SK-N-SH (cell line): ENCODE data around the gene TFDP2. TPM values are rescaled to one million over a fixed set of nuclear protein-coding genes. Genes with fewer than 3 reads are reported as not detected.

ENCODE experiments used
- CTCF ChIA-PET: fragments of 300-600, 350-600 bp; formaldehyde crosslinking; extraction: SDS; loops from one replicate; lab custom pipeline; 2021; lab: Yijun Ruan, JAX
- POLR2A ChIA-PET: fragments of 350-600 bp; sonication (Branson Sonifier 250); formaldehyde crosslinking; extraction: SDS; loops from one replicate; lab custom pipeline; 2020; ENCODE audit warnings: antibody characterized with exemption, inconsistent platforms; lab: Yijun Ruan, JAX
- DNase-seq: peaks from one replicate; pipeline ENCODE4 v3.0.0; 2012
- H2AFZ ChIP-seq: fragments of 200-600 bp; sonication (generic); 2 replicates; pipeline ENCODE4 v1.8.1; 2016; ENCODE audit warnings: antibody characterized with exemption, mild to moderate bottlenecking, low read depth
- H3F3A ChIP-seq: fragments of 200-600 bp; sonication (generic); replicated peaks from 2 replicates; pipeline ENCODE3; 2016; ENCODE audit warnings: antibody characterized with exemption, mild to moderate bottlenecking; ENCODE audit not compliant: insufficient read depth
- H3K27ac ChIP-seq, 2 experiments: fragments of 200-500 bp in 1 of 2; fragments of 200-600 bp in 1 of 2; sonication (Bioruptor generic) in 1 of 2; sonication (generic), shearing (Covaris generic) in 1 of 2; 2 replicates each; pipeline versions ENCODE4 v1.5.1 to v1.6.1; 2014 to 2016; ENCODE audit warnings: low read depth in 2 of 2, inconsistent platforms in 1 of 2, low read length in 1 of 2, mild to moderate bottlenecking in 1 of 2, mixed read lengths in 1 of 2
- H3K27me3 ChIP-seq: fragments of 200-600 bp; sonication (generic), shearing (Covaris generic); 2 replicates; pipeline ENCODE4 v1.6.1; 2016; ENCODE audit warnings: mixed run types; ENCODE audit not compliant: insufficient read depth
- H3K36me3 ChIP-seq, 2 experiments: fragments of 200-500 bp in 1 of 2; fragments of 200-600 bp in 1 of 2; sonication (Bioruptor generic) in 1 of 2; sonication (generic) in 1 of 2; replicated peaks in 1 of 2; 2 replicates each; pipeline versions ENCODE3 to v1.5.1; 2014 to 2016; ENCODE audit warnings: low read length in 1 of 2, mild to moderate bottlenecking in 1 of 2; ENCODE audit not compliant: insufficient read depth in 2 of 2, control insufficient read depth in 1 of 2
- H3K4me1 ChIP-seq, 2 experiments: fragments of 200-500 bp in 1 of 2; fragments of 200-600 bp in 1 of 2; sonication (Bioruptor generic) in 1 of 2; sonication (generic), shearing (Covaris generic) in 1 of 2; 2 replicates each; pipeline versions ENCODE4 v1.5.1 to v1.6.1; 2014 to 2016; ENCODE audit warnings: low read depth in 1 of 2, low read length in 1 of 2, mixed run types in 1 of 2; ENCODE audit not compliant: insufficient read depth in 2 of 2, control insufficient read depth in 1 of 2
- H3K4me2 ChIP-seq: fragments of 200-600 bp; sonication (generic), shearing (Covaris generic); 2 replicates; pipeline ENCODE4 v1.6.1; 2017; ENCODE audit warnings: mixed run types
- H3K4me3 ChIP-seq, 2 experiments: fragments of 200-500 bp in 1 of 2; fragments of 200-600 bp in 1 of 2; sonication (Bioruptor generic) in 1 of 2; sonication (generic), shearing (Covaris generic) in 1 of 2; 2 replicates each; pipeline versions ENCODE4 v1.5.1 to v1.8.1; 2014 to 2016; ENCODE audit warnings: low read depth in 2 of 2, inconsistent platforms in 1 of 2, low read length in 1 of 2, mild to moderate bottlenecking in 1 of 2, mixed read lengths in 1 of 2, moderate library complexity in 1 of 2
- H3K79me2 ChIP-seq: fragments of 200-600 bp; sonication (generic); 2 replicates; pipeline ENCODE4 v1.8.1; 2017; ENCODE audit warnings: mild to moderate bottlenecking; ENCODE audit not compliant: insufficient read depth
- H3K9ac ChIP-seq: fragments of 200-600 bp; sonication (generic); 2 replicates; pipeline ENCODE4 v1.6.1; 2017; ENCODE audit warnings: mixed run types
- H3K9me2 ChIP-seq: fragments of 200-600 bp; sonication (generic); 2 replicates; pipeline ENCODE4 v1.6.1; 2017; ENCODE audit warnings: mixed run types
- H3K9me3 ChIP-seq: fragments of 200-600 bp; sonication (generic); 2 replicates; pipeline ENCODE4 v1.6.1; 2017; ENCODE audit warnings: mixed run types, mild to moderate bottlenecking, moderate library complexity
- H4K20me1 ChIP-seq: fragments of 200-600 bp; sonication (generic); 2 replicates; pipeline ENCODE4 v1.6.1; 2017; ENCODE audit warnings: mild to moderate bottlenecking, mixed run types; ENCODE audit not compliant: insufficient read depth
- ELF1 ChIP-seq: IDR thresholded peaks from 2 replicates; pipeline ENCODE4 v1.4.0; 2012
- FOXM1 ChIP-seq: IDR thresholded peaks from 2 replicates; pipeline ENCODE4 v1.4.0; 2012; ENCODE audit warnings: low read depth, mild to moderate bottlenecking
- JUND ChIP-seq: IDR thresholded peaks from 2 replicates; pipeline ENCODE4 v1.4.0; 2012
- SMC3 ChIP-seq: IDR thresholded peaks from 2 replicates; pipeline ENCODE4 v1.6.1; 2012; ENCODE audit warnings: low read depth, low read length, improper control_type of control experiment
- WGBS: methylation state at CpG from one replicate; pipeline ENCODE4 v1.1.6; 2017; ENCODE audit warnings: low lambda C conversion rate; 5-methylcytosine and 5-hydroxymethylcytosine counted together
- polyA plus RNA-seq, 3 experiments: library from polyadenylated mRNA; depleted of rRNA; stranded (reverse); fragments of >200 nt; gene quantifications; 2 replicates each; pipeline ENCODE4 v1.2.3, GENCODE V29; 2012
- TF ChIP-seq, protein P1 (sequence below): IDR thresholded peaks from 2 replicates; pipeline ENCODE4 v1.4.0; 2012; ENCODE audit warnings: low read depth, borderline replicate concordance
- TF ChIP-seq, protein P2 (sequence below): fragments of 200-600 bp; sonication (generic); IDR thresholded peaks from 2 replicates; pipeline ENCODE4 v1.6.1; 2017; ENCODE audit warnings: antibody characterized with exemption, mild to moderate bottlenecking, moderate library complexity

TFDP2 gene
- polyA plus RNA-seq, 1 of the 3 experiments (the other 2 are of a cell fraction), result 8.6 TPM

DNA sequence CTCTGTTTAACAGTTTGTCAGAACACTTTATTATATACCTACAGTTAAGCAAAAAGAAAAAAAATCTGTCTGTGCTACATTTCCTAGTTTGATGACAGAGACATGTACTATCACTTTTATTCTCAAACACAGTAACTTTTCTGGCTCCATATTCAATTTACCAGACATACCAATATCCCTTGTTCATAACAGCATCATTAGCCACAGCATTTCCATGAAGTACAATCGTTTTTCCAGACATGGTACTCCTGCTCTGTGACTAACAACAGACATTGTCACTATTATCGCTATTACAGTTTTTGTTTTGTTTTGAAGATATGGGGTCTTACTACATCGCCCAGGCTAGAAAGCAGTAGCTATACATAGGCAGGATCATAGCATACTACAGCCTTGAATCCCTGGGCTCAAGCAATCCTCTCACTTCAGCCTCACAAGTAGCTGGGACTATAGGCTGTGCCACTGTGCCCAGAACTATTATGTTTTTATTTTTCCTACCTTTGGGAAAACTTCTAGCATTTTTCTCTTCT is 14.5 kb downstream of the TFDP2 start:
- Histone ChIP-seq H3K4me1 (no peaks in the 10 kb centered on the region), H3K36me3 (peaks cover 0 to 5% of the 10 kb centered on the region in 2 experiments), H3K79me2 (0 out of 2 replicates have a peak, but pooled peaks cover 6% of the 10 kb centered on the region), H3K9me3 (no peaks in the 10 kb centered on the region), H2AFZ (no peak overlapping the region), H3K4me2 (no peak overlapping the region), H3K27me3 (no peaks in the 10 kb centered on the region), H3K4me3 (no peak overlapping the region), H4K20me1 (no peaks in the 10 kb centered on the region), H3K9me2 (no peaks in the 10 kb centered on the region), H3K27ac (no peak overlapping the region), H3K9ac (no peak overlapping the region), H3F3A (no peaks in the 10 kb centered on the region)
- TF ChIP-seq, protein P1, sequence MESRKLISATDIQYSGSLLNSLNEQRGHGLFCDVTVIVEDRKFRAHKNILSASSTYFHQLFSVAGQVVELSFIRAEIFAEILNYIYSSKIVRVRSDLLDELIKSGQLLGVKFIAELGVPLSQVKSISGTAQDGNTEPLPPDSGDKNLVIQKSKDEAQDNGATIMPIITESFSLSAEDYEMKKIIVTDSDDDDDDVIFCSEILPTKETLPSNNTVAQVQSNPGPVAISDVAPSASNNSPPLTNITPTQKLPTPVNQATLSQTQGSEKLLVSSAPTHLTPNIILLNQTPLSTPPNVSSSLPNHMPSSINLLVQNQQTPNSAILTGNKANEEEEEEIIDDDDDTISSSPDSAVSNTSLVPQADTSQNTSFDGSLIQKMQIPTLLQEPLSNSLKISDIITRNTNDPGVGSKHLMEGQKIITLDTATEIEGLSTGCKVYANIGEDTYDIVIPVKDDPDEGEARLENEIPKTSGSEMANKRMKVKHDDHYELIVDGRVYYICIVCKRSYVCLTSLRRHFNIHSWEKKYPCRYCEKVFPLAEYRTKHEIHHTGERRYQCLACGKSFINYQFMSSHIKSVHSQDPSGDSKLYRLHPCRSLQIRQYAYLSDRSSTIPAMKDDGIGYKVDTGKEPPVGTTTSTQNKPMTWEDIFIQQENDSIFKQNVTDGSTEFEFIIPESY, result no peak
- TF ChIP-seq FOXM1 (no peak), SMC3 (no peak)
- DNase-seq, result no peak
- ChIA-PET POLR2A (no interaction called here), CTCF (interaction anchor here (1.8 kb wide), 1 partner anchor 10 kb away, joined by 9 read pairs; no protein-coding TSS in a partner anchor)
- WGBS, result 41% methylated on average over 3 of the region's 3 CpGs

DNA sequence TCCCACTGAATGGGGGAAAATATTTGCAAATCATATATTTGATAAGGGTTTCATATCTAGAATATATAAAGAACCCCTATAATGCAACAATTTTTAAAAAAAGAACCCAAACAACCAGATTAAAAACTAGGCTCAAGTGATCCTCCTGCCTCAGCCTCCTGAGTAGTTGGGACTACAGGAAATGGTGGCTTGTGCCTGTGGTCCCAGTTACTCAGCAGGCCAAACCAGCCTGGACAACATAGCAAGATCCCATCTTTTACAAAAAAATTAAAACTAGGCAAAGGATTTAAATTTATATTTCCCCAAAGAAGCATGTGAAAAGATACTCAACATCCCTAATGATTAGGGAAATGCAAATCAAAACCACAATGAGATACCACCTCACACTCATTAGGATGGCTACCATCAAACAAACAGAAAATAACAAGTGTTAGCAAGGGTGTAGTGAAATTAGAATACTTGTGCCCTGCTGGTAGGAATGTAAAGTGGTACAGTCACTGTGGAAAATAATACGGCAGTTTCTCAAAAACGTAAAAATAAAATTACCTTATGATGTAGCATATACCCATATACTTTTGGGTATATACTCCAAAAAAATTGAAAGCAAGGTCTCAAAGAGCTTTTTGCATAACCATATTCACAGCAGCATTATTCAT is 19.7 kb downstream of the TFDP2 start:
- no peaks in the 10 kb centered on the region for H3F3A ChIP-seq
- H4K20me1 ChIP-seq, result no peaks in the 10 kb centered on the region
- no peaks in the 10 kb centered on the region for H3K9me3 ChIP-seq
- H3K9me2 ChIP-seq, result no peaks in the 10 kb centered on the region
- ChIA-PET CTCF (interaction anchor here (0.5 to 8.1 kb wide), 3 partner anchors 14 to 152 kb away, joined by 3 to 57 read pairs (median 3); no protein-coding TSS in a partner anchor), POLR2A (interaction anchor here (0.6 kb wide), 1 partner anchor 288 kb away, joined by 4 read pairs; no protein-coding TSS in a partner anchor)
- TF ChIP-seq JUND (no peak), ELF1 (no peak)
- TF ChIP-seq, protein P2, sequence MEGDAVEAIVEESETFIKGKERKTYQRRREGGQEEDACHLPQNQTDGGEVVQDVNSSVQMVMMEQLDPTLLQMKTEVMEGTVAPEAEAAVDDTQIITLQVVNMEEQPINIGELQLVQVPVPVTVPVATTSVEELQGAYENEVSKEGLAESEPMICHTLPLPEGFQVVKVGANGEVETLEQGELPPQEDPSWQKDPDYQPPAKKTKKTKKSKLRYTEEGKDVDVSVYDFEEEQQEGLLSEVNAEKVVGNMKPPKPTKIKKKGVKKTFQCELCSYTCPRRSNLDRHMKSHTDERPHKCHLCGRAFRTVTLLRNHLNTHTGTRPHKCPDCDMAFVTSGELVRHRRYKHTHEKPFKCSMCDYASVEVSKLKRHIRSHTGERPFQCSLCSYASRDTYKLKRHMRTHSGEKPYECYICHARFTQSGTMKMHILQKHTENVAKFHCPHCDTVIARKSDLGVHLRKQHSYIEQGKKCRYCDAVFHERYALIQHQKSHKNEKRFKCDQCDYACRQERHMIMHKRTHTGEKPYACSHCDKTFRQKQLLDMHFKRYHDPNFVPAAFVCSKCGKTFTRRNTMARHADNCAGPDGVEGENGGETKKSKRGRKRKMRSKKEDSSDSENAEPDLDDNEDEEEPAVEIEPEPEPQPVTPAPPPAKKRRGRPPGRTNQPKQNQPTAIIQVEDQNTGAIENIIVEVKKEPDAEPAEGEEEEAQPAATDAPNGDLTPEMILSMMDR, result peak; percentile 45
- no peaks in the 10 kb centered on the region for H3K4me1 ChIP-seq
- DNase-seq, result no peak
- no peak overlapping the region for H2AFZ ChIP-seq
- H3K4me2 ChIP-seq, result no peak overlapping the region
- H3K4me3 ChIP-seq, result no peak overlapping the region
- H3K9ac ChIP-seq, result no peak overlapping the region
- no peak overlapping the region for H3K27ac ChIP-seq
- WGBS, result 90% methylated on average over 2 of the region's 2 CpGs
- no peaks in the 10 kb centered on the region for H3K36me3 ChIP-seq
- H3K27me3 ChIP-seq, result no peaks in the 10 kb centered on the region
- H3K79me2 ChIP-seq, result 0 out of 2 replicates have a peak, but pooled peaks cover 3% of the 10 kb centered on the region
